ENCODE data around the gene STMN3.

The STMN3 gene

DNA sequence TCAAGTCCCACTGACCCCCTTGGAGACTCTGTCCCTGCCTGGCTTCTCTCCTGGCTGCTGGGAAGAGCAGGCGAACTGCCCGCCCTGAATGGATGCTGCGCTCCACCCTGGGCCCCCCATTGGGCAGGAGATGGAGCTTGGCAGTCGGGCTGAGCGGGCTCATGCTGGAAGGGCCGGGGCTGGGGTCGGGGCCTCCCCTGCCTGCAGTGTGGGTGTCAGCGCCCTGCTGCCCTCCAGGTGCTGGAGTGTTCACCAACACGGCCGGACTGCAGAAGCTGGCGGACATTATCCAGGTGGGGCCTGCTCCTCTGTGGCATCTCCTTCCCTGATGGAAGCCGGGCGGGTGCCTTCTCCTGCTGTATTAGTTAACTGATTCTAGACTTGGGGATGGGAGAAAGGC lies 27.2 kb upstream of the STMN3 start:
- TF ChIP-seq, protein P1, sequence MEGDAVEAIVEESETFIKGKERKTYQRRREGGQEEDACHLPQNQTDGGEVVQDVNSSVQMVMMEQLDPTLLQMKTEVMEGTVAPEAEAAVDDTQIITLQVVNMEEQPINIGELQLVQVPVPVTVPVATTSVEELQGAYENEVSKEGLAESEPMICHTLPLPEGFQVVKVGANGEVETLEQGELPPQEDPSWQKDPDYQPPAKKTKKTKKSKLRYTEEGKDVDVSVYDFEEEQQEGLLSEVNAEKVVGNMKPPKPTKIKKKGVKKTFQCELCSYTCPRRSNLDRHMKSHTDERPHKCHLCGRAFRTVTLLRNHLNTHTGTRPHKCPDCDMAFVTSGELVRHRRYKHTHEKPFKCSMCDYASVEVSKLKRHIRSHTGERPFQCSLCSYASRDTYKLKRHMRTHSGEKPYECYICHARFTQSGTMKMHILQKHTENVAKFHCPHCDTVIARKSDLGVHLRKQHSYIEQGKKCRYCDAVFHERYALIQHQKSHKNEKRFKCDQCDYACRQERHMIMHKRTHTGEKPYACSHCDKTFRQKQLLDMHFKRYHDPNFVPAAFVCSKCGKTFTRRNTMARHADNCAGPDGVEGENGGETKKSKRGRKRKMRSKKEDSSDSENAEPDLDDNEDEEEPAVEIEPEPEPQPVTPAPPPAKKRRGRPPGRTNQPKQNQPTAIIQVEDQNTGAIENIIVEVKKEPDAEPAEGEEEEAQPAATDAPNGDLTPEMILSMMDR (IDR thresholded peaks at IDR 0.05) = no peak
- DNase-seq (ENCODE audit: low spot score) = no peak
- Histone ChIP-seq H3K27ac (peak overlapping the region in 1 of 2 donors; percentile 91), H3K4me3 (no peak overlapping the region)

DNA sequence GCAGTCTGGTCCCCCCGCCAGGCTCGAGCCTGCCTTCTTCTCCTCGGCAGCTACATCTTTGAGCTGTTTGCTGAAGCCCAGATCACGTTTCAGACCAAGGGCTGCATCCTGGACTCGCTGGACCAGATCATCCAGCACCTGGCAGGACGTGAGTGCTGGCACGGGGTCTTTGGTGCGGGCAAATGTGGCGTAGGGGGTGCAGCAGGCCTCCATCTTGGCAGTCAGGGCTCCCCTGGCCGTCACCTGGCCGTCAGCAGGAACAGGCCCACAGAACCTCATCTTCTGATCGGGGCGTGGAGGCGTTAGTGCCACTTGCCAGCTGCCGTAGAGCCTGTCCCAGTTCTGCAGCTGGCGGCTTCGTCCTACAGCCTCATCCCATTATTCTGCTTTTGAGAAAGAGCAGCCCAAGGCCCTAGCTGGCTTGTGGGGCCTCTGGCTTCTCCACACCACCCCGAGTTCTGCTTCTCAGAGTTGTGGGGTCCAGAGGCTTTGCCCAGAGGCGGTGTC lies 26.6 kb upstream of the STMN3 start:
- H3K4me3 ChIP-seq = no peak overlapping the region
- no peak for DNase-seq (ENCODE audit: low spot score)
- TF ChIP-seq, protein P1 (IDR thresholded peaks at IDR 0.05) = no peak
- H3K27ac ChIP-seq = no peak overlapping the region

DNA sequence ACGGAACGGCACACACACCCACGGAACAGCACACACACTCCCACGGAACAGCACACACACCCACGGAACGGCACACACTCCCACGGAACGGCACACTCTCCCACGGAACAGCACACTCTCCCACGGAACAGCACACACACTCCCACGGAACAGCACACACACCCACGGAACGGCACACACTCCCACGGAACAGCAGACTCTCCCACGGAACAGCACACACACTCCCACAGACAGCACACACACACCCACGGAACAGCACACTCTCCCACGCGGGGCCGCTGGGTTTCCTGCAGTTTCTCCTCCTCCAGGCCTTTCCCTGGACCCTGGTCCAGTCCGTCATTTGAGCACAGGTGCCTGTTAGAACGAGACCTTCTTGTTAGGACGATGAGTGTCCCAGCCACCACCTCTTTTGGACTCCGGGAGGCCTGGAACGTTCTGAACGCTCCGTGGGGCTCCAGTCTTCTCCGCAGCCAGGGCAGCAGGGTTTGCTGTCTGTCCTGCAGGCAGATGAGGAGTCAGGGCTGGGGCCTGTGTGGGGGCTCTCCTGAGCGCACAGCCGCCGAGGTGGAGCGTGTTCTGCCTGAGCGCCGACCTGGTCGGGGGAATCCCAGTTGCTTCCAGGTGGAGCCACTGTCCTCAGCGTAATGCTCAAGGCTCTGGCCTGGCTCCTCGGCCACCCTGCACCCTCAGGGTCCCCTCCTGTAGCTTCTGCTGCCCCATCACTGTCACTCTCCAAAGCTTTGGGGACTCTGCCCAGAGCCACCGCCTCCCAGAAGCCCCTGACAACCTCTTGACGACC lies 25.6 kb upstream of the STMN3 start:
- Histone ChIP-seq H3K4me3 (no peak overlapping the region), H3K27ac (no peak overlapping the region)
- DNase-seq (ENCODE audit: low spot score) = no peak
- TF ChIP-seq, protein P1 (IDR thresholded peaks at IDR 0.05) = no peak

DNA sequence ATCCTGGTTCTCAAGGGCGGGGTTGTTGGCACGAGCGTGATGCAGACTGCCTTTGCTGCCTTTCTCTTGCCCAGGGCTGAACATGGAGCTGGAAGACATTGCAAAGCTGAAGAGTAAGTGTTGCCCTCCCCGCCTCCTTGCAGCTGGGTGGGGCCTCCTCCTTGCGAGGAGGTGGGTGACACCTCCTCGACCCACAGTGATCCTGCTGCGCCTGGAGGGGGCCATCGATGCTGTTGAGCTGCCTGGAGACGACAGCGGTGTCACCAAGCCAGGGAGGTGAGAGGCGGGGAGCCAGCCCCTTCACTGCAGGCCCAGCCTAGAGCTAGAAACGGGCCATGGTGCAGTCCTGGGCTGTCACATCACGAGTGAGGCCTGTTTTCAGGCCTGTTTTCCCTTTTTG lies 24.8 kb upstream of the STMN3 start:
- no peak overlapping the region for H3K27ac ChIP-seq
- TF ChIP-seq, protein P1 (IDR thresholded peaks at IDR 0.05) = no peak
- no peak for DNase-seq (ENCODE audit: low spot score)
- no peak overlapping the region for H3K4me3 ChIP-seq

DNA sequence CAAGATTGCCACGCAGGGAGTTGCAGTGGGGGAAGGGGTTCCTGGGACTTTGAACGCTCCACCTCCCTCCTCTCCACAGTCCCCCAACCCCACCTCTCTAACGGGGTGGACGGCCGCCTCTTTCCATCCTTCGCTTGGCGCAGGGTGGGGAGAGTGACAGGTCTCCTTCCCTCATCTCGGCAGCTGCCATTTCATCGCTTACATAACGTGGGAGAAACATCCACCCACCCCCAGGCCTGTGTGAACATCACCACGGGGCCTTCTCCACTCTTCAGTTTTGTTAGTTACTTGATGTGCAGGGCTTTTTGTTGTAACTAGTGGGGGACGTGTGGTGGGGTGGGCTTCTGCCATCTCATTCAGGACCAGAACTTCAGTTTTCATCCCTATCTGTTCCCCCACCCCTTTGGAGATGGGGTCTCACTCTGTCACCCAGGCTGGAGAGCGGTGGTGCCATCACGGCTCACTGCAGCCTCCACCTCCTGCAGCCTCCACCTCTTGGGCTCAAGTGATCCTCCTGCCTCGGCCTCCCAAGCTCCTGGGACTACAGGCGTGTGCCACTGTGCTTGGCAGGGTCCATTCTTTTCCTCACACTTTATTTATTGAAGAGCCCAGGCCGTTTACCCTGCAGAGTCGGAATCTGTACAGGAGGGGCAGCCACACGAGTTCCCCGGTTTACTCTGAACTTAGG lies 22.6 kb upstream of the STMN3 start:
- Histone ChIP-seq H3K4me3 (no peak overlapping the region), H3K27ac (no peak overlapping the region)
- no peak for DNase-seq (ENCODE audit: low spot score)
- TF ChIP-seq, protein P1 (IDR thresholded peaks at IDR 0.05) = no peak

DNA sequence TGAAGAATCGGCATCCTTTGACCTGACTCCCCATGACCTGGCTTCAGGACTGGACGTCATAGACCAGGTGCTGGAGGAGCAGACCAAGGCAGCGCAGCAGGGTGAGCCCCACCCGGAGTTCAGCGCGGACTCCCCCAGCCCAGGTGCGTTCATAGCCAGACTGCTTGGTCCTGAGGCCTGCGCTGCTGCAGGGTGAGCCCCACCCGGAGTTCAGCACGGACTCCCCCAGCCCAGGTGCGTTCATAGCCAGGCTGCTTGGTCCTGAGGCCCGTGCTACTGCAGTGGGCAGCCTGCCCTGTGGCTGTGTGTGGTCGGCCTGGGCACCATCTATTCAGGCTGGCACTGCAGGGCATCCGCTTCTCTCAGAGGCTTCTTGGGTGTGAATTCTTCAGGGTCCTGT lies 20.7 kb upstream of the STMN3 start:
- Histone ChIP-seq H3K4me3 (no peak overlapping the region), H3K27ac (no peak overlapping the region)
- TF ChIP-seq, protein P1 (IDR thresholded peaks at IDR 0.05) = no peak
- no peak for DNase-seq (ENCODE audit: low spot score)
